HuH-7.5 (cell line): ENCODE results near the gene ZNF814.
"Not testable (repeated sequence)": the region's sequence is repeated elsewhere in the genome, so short reads cannot be mapped to it uniquely, and the experiment has no call there.

Source experiments
- DNase-seq: peaks from one replicate; pipeline ENCODE4 v3.0.0; 2011; ENCODE audit warnings: low spot score

The ZNF814 gene

DNA sequence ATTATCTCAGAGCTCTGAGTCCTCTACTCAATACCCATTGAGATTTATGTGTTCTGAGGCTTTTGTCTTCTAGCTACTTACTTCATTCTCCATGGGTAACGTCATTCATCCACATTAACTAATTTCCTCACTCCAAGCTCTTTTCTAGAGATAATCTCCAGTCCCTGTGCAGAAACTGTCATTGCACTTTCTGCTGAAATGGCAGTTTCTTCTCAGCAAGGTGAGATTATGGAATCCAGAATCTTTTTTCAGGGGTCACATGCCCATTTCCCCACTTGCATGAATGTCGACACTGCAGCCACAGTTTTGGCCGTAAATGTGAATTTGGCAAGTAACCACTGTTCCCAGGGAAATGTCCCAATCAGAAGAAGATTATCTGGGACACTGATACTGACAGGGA is 26.5 kb downstream of the ZNF814 start:
- DNase-seq: not testable (repeated sequence)

DNA sequence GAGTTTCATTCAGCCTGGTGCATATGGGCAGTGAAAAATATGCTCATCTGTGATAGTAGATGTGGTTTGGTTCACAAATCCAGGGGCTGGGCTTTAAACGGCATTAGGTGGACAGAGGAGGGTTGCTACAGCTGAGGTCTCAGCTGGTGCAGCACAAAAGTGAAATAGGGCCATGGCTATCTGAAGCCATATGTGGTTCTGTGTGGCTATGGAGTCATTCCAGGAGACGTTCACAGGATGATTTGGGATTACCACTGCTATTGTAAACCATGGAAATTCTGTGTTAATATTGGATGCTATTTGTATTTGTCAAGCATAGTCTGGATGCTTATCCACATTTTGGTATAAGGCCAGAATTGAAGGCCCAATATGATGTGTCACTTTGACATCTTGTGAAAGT is 34.7 kb downstream of the ZNF814 start:
- DNase-seq: not testable (repeated sequence)

DNA sequence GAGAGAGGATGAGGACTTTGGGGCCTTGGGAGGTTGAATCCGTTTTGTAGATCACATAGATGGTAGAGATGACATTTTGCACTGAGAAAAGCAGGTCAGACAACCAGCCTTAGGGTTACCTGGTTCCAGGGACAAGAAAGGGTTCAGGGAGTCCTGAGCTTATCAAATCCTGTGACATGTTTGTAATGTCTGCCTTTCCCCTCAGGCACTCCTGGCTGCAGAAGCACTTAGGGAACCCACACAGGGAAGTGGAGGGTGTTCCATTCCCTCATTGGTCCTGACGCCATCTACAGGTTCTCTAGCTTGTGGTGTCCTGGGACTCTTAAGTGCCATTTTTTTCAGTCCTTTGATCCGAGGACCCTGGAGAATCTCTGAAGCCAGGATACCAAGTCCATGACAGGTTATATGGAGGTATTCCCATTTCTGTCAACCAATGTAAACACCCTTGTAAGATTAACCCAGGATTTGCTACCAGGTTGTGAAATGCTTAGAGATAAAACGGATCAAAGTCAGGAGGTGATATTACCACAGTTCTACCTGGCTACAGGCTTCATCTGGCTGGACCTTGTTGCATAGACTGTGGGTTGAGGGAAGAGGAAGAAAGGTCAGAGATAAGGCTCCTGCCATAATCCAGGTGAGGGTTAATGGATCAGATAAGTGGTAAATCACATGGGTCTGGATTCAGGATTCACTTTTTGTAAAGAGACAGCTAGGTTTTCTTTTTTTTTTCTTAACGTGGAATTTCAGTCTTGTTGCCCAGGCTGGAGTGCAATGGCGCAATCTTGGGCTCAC is 36.8 kb downstream of the ZNF814 start:
- DNase-seq: not testable (repeated sequence)

DNA sequence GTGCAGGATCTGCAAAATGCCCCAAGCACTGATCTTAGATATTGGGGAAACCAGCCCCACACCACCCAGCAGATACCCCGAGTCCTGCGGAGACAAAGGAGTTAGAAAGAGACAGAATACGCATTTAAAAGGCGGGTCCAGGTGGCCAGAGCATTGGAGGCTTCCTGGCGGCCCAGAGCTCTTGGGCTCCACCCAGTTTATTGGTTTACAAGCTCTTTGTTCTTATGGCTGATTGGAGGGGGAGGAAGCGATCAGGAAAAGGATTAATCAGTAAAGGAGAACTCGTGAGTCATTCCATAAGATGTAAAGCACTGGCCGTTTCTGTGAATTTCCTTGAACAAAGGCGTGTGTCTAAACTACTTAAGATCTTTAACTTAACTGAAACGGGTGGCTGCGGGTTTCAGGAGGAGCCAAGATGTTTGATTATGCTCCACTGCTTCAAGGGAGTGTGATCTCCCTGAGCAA is 38.3 kb downstream of the ZNF814 start:
- peak; percentile 17 for DNase-seq

DNA sequence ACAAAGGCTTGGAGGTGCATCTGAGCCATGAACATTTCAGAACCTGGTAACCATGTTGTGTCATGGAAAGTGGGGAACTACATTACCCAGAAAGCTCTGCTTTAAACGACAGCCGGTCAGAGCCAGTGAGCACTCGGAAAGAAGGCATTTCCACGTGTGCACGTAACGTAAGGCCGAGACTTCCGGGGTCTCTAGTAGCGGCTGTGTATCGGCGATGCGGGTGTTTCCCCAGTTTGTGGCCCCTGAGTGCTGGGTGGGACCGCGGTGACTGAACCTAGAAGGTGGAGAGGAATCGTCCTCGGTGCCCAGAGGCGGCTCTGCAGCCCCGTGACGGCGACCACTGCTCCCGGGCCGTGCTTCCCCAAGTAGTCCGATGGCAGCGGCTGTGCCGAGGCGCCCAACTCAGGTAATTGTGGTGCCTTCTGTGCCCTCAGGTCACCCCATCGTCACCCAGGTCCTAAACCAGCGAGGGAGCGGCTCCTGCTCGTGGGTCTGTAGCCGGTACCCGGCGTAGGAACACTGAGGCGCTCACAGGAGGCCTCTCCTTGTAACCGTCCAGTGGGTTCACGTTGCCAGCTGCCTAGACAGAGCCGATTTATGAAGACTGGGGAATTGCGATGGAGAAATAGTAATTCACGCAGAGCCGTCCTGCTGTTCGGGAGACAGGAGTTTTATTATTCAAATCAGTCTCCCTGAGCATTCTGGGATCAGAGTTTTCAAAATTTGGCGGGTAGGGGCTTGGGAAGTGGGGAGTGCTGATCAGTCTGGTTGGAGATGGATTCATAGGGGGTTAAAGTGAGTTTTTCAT is 39.0 kb downstream of the ZNF814 start, which contains the start of gene ZNF587:
ZNF587 (plus strand) TSS at position 194 of the 808 bp plus-strand sequence; CDS start at position 374, 180 bp downstream.
- peak; percentile 47 for DNase-seq

DNA sequence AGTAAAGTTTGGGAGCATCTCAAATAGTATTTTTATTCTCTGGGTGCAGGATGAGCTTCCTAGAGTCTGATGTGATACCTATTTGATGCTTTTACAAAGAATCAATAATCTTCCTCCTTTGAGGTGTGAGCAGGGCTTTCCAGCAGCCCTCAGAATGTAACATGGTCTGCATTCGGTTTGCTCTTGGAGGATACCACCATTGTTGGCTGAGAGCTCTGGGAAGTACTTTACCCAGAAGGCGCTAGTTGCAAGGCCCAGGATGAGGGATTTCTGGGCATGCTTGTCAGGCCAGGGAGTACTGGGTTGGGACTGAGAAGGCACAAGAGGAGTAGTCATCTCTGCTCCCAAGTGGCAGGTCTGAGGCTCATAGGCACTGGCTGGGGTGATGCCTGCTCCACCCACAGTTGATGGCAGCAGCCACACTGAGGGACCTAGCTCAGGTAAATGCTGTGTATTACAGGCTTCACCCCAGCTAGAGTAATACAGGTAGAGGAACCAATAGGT is 39.6 kb downstream of the ZNF814 start:
- DNase-seq: not testable (repeated sequence)

DNA sequence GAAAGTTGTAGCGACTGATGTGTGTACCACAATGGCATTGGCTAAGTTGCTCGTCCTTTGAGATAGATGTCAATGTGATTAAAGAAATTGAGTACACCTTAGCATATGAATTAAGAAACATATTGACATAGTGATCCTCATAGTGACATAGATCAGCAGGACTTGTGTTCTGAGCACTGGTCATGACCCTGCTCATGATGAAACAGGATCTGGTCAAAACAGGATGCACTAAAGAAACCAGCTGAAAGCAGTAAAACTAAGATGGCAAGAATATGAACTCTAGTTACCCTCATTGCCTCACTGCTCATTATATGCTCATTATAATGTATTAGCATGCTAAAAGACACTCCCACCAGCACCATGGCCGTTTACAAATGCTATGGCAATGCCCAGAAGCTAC is 41.7 kb downstream of the ZNF814 start:
- DNase-seq: not testable (repeated sequence)

DNA sequence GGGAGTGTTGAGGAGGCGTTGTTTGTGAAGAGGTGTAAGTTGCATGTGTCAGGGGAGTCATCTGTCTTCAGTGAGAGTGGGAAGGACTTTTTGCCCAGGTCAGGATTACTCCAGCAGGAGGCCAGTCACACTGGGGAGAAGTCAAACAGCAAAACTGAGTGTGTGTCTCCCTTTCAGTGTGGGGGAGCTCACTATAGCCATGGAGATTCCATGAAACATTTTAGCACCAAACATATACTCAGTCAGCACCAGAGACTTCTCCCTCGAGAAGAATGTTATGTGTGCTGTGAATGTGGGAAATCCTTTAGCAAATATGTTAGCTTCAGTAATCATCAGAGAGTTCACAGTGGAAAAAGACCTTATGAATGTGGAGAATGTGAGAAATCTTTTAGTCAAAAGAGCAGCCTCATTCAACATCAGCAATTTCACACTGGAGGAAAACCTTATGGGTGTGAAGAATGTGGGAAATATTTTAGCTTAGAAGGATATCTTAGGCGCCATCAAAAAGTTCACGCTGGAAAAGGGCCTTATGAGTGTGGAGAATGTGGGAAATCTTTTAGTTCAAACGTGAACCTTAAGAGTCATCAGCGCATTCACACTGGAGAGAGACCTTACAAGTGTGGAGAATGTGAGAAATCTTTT is 47.6 kb downstream of the ZNF814 start:
- DNase-seq: no peak

DNA sequence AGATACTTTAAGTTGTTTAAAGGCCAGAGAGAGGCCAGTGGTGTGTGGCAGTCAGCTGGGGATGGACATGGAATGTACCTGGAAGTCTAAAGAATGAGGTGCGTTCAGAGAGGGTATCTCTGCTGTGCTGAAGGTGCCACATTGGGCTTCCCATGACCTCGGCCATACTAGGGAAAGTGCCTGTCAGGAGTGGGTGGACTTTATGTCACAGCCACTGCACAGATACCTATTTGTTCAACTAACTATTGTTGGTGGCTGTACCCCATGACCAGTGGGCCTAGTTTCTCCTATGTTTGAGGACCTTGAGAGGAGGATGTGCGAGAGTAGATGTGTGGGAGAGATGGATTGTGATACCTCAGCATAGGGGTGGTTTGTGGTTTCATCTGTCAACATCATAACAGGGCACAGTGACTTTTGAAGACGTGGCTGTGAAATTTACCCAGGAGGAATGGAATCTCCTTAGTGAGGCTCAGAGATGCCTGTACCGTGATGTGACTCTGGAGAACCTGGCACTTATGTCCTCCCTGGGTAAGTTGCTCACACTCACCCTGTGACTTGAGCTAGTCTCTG is 50.1 kb downstream of the ZNF814 start:
- not testable (repeated sequence) for DNase-seq

DNA sequence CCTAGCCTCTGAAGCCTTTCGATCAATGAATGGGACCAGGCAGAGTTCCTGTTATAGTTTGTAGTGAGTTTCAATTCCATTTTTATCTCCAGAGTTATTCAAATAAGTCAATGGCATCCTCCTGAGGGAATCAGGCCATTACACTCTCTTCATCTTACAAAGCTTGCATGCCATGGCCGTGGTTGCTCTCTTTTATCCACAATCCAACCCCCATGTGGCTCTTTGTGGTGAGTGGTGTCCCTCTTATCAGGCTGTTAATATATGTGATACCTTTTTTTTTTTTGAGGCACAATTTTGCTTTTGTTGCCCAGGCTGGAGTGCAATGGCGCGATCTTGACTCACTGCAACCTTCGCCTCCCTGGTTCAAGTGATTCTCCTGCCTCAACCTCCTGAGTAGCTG is 51.8 kb downstream of the ZNF814 start:
- not testable (repeated sequence) for DNase-seq

DNA sequence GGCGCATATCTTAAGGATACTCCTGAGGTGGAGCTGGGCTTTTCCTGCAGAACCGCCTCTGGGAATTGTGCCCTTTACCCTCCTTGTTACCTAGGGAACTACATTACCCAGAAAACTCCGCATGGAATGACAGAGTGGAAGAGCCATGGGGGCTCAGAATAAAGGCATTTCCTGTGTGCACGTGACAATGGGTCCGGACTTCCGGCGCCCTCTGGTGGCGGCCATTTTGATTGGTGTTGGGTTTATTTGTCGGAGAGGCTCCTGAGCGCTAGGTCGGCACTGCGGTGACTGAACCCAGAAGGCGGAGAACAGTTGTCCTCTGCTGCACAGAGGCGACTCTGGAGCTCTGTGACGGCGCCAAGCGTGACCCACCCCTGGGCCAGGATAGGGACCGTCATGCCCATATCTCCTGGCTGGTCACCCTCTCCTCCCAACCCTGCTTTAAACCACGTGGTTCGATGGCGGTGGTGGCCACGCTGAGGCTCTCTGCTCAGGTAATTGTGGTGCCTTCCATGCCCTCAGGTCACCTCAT is 58.7 kb downstream of the ZNF814 start, which contains the start of gene ZNF587B:
ZNF587B (plus strand) TSS at position 229 of the 532 bp plus-strand sequence; CDS start at position 459, 230 bp downstream.
- DNase-seq: no peak

DNA sequence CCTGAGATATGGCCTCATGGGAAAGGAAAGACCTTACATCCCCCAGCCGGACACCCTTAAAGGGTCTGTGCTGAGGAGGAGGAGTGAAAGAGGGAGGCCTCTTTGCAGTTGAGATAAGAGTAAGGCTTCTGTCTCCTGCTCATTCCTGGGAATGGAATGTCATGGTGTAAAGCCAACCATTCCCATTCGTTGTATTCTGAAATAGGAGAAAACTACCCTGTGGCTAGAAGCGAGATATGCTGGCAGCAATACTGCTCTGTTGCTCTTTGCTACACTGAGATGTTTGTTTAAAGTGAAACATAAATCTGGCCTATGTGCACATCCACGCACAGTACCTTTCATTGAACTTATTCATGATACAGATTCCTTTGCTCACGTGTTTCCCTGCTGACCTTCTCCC is 59.5 kb downstream of the ZNF814 start:
- DNase-seq: no peak

DNA sequence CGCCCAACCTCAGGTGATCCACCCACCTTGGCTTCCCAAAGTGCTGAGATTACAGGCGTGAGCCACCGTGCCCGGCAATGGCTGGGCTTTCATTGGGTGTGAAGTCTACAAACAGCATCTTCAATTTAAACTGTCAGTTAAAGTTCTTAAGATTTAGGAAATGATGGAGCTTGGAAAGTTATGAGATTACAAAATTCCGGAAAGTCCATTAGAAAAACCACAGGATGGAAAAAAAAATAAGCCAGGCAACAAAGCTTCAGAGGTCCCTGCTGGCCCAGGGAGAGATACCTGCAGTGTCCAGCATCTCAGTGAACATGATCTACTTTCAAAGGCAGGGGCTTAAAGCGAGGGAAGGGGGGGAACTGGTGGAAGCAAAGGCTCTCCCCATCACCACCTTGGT is 63.3 kb downstream of the ZNF814 start:
- no peak for DNase-seq

DNA sequence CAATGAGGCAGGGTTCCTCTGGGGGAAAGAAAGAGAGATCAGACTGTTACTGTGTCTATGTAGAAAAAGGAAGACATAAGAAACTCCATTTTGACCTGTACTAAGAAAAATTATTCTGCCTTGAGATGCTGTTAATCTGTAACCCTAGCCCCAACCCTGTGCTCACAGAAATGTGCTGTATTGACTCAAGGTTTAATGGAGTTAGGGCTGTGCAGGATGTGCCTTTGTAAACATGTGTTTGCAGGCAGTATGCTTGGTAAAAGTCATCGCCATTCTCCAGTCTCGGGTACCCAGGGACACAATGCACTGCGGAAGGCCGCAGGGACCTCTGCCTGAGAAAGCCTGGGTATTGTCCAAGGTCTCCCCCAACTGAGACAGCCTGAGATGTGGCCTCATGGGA is 65.2 kb downstream of the ZNF814 start:
- DNase-seq: not testable (repeated sequence)

DNA sequence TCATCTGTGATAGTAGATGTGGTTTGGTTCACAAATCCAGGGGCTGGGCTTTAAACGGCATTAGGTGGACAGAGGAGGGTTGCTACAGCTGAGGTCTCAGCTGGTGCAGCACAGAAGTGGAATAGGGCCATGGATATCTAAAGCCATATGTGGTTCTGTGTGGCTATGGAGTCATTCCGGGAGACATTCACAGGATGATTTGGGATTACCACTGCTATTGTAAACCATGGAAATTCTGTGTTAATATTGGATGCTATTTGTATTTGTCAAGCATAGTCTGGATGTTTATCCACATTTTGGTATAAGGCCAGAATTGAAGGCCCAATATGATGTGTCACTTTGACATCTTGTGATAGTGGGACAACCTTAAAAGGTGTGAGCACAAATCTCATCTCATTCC is 65.7 kb downstream of the ZNF814 start:
- not testable (repeated sequence) for DNase-seq

DNA sequence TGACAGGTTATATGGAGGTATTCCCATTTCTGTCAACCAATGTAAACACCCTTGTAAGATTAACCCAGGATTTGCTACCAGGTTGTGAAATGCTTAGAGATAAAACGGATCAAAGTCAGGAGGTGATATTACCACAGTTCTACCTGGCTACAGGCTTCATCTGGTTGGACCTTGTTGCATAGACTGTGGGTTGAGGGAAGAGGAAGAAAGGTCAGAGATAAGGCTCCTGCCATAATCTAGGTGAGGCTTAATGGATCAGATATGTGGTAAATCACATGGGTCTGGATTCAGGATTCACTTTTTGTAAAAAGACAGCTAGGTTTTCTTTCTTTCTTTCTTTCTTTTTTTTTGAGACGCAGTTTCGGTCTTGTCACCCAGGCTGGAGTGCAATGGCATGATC is 67.3 kb downstream of the ZNF814 start:
- not testable (repeated sequence) for DNase-seq

DNA sequence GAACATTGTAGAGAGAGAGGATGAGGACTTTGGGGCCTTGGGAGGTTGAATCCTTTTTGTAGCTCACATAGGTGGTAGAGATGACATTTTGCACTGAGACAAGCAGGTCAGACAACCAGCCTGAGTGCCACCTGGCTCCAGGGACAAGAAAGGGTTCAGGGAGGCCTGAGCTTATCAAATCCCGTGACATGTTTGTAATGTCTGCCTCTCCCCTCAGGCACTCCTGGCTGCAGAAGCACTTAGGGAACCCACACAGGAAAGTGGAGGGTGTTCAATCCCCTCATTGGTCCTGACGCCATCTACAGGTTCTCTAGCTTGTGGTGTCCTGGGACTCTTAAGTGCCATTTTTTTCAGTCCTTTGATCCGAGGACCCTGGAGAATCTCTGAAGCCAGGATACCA is 67.7 kb downstream of the ZNF814 start:
- not testable (repeated sequence) for DNase-seq

DNA sequence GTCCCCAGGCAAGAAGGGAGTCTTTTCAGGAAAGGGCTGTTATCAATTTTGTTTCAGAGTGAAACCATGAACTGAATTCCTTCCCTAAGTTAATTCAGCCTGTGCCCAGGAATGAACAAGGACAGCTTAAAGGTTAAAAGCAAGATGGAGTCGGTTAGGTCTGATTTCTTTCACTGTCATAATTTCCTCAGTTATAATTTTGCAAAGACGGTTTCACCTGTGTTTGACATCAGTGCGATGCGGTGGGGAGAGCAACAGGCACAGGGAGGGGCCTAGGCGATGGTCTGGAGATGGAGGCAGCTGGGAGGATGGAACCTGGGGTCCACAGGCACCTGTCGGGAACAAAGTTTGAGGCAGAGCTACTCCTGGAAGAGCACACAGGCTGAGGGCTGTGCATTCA is 68.2 kb downstream of the ZNF814 start:
- DNase-seq: no peak

DNA sequence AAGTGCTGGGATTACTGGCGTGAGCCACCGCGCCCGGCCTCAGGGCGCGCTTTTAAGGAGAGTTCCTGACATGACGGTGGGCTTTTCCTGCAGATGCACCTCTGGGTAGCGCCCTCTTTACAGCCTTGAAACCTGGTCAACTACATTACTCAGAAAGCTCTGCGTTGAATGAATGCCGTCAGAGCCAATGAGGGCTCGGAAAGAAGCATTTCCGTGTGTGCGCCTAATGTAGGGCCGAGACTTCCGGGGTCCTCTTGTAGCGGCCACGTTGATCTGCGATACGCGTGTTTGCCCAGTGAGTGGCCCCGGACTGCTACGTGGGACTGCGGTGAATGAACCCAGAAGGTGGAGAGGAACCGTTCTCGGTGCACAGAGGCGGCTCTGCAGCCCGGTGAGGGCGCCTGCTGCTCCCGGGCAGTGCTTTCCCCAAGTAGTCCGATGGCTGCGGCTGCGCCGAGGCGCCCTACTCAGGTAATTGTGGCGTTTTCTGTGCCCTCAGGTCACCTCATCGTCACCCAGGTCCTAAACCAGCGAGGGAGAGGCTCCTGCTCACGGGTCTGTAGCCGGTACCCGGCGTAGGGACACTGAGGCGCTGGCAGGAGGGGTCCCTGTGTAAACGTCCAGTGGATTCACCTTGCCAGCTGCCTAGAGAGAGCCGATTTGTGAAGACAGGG is 69.2 kb downstream of the ZNF814 start:
- peak; percentile 94 for DNase-seq

DNA sequence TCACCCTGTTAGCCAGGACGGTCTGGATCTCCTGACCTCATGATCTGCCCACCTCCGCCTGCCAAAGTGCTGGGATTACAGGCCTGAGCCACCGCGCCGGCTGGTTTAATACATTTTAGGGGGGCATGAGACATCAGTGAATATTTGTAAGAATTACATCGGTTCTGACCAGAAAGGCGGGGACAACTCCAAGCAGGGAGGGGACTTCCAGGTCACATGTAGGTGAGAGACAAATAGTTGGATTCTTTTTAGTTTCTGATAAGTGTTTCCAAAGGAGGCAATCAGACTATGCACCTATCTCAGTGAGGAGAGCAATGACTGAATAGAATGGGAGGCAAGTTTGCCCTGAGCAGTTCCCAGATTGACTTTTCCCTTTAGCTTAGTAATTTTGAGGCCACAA is 70.5 kb downstream of the ZNF814 start:
- no peak for DNase-seq

DNA sequence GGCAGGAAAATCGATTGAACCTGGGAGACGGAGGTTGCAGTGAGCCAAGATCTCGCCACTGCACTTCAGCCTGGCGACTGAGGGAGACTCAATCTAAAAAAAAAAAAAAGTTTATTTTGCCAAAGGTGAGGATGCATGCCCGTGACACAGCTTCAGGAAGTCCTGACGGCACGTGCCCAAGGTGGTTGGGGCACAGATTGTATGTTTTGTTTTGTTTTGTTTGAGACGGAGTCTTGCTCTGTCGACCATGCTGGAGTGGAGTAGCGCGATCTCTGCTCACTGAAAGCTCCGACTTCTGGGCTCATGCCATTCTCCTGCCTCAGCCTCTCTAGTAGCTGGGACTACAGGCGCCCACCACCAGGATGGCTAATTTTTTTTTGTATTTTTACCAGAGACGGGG is 70.9 kb downstream of the ZNF814 start:
- no peak for DNase-seq
